ENCODE measurements around the gene PHF21A.
A peak's percentile ranks its signal among the peaks of the same experiment; 100 is the strongest.

PHF21A gene

GRCh38 chr11:45973601-45974000, 147.7 kb downstream of the PHF21A start:
- DNase-seq = no peak

DNA sequence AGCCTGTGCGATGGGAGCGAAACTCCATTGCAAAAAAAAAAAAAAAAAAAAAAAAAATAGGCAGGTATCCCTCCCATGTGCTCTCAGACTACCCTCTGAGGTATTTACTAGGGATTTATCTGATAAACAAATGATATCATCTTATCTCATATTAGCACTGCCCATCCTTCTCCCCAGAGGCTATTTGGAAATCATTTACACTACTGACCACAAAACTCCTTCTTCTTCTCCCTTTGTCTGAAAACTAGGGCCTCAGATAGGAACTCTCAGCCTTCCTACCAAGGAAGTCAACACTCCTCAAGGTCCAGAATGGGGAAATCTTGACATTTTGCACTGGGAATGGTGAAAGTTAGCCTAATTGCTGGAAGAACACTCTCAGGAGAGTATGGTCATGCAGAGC, 152.4 kb downstream of the PHF21A start:
- no peak for DNase-seq

DNA sequence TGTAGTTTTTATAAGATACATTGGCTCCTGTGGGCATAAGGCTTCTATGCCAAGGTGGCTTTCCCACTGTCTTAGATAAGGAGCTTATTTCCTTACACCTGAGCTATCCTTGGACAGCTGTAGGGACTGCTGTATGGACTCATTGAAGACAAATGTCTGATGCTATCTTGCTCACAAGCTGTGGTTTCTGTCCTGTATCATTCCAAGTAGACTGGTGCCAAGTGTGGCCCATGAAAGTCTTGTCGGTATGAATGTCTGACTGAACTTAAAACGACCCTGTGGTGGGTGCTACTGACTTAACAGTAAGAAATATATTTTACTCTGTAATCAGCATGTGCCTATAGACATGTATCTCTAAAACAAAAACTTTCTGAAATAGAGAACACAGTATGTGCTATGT, 153.7 kb downstream of the PHF21A start:
- DNase-seq = no peak

DNA sequence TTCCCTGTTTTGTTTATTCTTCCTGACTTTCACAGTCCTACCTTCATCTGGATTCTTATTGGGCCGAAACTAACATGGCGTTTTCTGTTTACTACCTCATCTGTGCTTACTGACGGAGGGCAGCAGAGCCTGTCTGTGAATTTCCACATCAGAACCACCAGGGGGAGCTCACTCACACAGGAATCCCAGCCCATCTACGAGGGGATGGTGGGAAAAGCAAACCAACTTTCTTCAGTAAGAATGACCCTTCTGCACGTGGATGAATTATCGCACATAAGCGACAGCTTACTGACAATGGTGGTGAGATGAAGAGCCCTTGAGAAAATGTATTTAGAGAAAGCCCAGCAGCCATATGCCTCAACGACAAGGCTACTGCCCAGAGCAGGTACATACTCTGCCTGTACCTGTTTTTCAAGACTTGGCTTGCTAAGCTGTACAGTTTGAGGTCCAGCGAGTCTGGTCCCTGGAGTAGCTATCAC, 156.3 kb downstream of the PHF21A start:
- peak; percentile 67 to 74 for DNase-seq

- no peak for DNase-seq
These were observed 159.5 kb downstream of the PHF21A start for GRCh38 chr11:45961751-45962240.

DNA sequence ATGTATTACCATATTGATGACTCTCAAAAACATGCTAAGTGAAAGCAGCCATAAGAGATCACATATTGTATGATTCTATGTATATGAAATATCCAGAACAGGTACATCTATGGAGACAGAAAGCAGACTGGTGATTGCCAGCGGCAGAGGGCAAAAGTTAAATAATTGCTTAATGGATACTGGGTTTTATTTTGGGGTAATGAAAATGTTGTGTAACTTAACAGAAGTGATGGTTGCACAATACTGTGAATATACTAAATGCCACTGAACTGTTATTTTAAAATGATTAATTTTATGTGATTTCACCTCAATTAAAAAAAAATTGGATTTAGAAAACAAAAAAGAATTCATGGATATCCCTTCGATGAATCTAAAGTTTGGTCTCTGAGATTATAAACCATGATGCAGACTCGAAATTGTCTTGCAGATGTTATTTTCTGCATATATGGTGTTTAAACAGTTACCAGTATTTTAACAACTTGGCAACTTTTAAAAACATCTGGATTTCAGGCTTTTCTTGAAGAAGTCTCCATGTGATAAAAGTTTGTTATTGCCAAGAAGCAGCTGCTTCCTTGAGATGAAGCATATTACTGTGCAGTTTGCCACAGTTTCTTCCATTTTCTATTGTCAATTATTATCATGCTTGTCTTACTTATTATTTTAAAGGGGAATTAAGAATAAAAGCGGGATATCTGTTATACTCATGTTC, 160.7 kb downstream of the PHF21A start:
- no peak for DNase-seq

DNA sequence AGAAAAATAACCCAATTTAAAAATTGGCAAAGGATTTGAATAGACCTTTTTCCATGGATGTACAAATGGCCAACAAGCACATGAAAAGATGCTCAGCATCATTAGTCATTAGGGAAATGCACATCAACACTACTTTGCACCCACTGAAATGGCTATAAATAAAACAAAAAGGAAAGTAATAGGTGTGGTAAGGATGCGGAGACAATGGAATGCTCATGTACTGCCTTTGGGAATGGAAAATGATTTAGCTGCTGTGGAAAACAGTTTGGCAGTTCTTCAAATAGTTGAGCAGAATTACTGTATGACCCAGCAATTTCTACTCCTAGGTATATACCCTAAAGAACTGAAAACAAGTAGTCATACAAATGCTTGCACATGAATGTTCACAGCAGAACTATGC, 161.4 kb downstream of the PHF21A start:
- no peak for DNase-seq

DNA sequence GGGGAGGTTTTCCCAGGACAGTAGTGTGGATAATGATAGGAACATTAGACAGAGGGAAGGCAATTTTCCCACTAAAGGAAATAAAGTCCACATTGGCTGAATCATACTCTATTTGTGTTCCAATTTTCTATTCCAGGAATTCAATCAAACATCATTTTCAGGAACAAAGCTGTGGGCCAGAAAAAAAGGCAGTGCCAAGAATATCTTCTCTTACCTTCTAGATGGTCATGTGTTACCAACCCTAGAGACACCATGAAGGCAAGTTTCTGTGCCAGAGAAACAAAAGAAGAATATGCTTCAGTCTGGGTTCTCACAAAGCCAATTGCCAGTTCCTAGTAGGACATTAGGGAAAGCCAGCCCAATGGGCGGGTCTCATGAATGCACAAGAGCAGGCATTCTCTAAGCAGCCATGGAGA, 171.3 kb downstream of the PHF21A start:
- no peak for DNase-seq

GRCh38 chr11:45948356-45948755, 172.9 kb downstream of the PHF21A start:
- DNase-seq = no peak

GRCh38 chr11:45947885-45948284, 173.4 kb downstream of the PHF21A start:
- DNase-seq = no peak

GRCh38 chr11:45945397-45945999, 175.8 kb downstream of the PHF21A start:
- no peak for DNase-seq

DNA sequence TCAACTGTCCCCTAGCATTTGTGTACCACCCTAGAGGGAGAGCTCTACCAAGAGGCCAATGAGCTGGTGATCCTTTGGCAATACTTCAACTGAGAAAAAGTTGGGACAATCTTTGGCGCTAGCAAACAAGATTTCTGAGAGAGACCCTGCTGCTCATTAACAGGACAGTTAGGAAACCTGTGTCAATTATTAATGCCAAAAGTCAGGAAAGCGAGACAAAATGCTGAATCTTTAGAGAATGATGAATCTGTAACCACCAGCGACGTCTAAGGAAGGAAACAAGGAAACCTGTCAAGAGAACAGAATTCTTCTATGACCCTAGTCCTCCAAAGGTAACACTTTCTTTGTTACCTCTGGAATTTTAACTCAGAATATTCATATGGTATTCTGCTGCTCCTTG, 178.9 kb downstream of the PHF21A start:
- no peak for DNase-seq

DNA sequence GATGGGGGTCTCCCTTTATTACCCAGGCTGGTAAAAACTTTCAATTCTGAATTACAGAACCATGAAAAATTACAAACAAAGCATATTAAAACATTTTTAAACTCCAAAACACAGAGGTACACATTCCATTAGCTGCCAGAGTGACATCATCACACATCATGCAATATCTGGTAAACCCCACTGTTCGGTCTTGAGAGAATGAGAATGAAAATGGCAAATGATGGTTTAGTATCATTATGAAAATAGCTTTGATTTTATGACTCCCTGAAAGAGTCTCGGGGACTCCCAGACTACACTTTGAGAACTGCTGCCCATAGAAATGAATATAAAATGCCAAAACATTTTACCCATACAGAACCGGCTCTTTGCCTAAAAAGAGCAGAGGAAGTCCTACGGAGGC, 180.0 kb downstream of the PHF21A start:
- no peak for DNase-seq

DNA sequence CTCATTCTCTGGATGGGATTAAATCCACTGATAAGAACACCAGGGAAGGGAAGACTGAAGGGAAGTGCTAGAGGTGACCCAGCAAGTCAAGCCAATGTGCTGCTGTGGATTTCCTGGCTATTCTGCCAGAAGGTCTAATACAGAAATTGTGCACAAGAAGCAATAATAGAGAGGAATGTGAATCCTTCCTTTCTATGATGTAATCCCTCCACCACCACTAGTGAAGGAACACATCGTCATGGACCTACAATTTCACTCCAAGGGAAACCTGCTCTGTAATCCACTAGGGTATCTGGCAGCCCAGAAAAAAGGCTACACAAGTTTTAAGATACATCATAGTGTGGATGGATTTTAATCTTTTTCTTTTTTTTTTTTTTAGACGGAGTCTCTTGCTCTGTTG, 181.4 kb downstream of the PHF21A start:
- DNase-seq = no peak

DNA sequence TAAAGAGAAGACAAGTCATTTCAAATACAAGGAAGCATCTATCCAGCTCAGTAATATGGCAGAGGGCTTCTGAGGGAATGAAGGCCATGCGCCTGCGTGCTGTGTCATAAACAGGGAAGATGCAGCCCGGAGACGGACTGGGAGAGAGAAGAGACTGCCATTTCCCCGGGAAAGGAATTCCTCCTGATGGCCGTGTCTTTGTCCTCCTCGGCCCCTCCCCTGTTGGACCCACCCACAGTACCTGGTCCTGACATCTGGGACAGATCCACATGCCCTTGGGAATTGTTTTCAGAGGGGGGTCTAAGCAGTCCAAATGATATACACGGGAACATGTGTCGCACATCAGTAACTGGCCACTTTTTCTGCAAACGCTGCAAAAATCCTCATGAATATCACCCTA, 183.3 kb downstream of the PHF21A start:
- no peak for DNase-seq

GRCh38 chr11:45936511-45937054, 184.7 kb downstream of the PHF21A start:
- DNase-seq = no peak

DNA sequence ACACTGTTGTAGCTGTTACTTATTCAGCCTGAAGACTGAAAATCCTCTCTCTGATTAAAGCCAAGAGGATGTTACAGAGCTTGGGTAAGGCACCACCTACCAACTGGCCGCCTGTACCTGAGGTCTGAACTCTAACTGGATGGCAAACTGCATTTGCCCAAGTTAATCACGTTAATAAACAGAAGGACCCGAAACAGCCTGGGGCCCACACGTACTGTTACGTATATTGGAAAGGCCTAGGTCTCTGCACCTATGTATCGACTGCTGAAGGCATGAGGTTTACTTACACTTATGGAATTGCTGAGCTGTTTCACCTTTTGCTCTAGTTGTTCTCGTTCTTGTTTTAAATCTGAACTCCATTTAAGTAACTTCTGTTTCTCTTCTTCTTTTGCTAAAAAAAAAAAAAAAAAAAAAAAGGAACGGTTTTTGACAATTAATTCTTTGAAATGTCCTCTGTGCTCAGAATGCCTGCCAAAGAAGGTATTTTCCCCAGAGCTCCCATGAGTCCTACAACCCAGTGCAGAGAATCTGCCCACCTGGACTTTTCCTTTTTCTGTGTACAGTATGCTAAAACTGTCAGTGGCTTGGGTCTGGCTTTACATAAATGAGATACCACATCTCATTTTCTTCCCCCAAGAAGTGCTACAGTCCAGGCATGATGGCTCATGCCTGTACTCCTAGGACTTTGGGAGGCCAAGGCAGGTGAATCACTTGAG, 185.7 kb downstream of the PHF21A start:
- no peak for DNase-seq

DNA sequence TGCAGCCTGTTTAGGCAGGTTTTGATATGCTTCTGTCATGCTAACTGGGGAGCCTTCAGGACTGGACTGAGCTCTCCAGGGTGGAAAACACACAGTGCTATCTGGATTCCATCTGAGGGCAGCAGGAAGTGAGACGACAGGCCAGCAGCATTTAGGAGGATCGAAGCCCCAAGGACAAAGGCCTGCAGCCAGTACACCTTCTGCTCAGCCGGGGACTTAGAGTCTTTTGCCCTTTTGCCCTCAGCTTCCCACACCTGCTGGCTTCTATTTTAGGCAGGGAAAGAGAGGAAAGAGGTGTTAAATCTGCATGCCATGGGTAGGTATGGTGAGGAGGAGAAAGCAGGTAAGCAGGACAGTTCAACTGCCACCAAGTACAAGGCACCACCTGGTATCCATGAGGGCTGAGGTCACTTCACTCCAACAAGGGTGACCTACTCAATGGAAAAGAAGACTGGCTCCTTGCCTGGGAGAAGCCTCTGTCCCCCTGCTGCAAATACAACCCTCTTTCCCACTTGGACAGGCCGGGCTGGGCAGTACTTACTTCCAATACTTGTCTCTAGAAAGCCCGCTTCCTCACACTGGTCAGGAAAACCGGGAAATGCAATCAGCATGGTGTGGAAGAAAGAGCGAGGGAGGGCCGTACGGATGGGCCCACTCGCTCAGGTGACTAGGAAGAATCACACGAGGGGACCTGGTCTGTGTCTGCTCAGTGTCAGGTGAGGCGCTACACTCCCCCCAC, 186.5 kb downstream of the PHF21A start:
- DNase-seq = no peak

- no peak for DNase-seq
These were observed 187.2 kb downstream of the PHF21A start for GRCh38 chr11:45933846-45934579.

- no peak for DNase-seq
These were observed 188.0 kb downstream of the PHF21A start for GRCh38 chr11:45933131-45933831.

GRCh38 chr11:45932217-45932616, 189.0 kb downstream of the PHF21A start:
- no peak for DNase-seq

DNA sequence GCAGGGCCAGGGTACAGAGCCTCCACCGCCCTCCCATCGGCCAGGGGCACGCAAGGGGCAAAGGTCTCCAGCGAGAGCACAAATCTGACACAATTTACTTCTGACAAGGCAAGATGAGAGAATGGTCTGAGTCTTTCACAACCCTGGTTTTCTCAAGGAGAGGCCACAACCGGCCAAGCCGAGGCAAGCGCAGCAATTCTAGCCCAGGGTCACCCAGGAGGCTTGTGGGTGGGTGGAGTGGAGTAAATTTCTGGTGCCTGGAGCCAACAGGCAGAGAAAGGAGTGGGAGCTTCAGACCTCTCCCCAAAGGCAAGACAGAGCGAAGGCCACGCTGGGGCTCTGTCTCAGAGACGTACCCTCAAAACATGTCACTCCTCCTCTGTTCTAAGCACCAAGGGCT, 189.5 kb downstream of the PHF21A start:
- no peak for DNase-seq
